Diencephalon (tissue), 1 donor: ENCODE results near the gene BIRC2. TPM values are rescaled to one million over a fixed set of nuclear protein-coding genes. Genes with fewer than 3 reads are reported as not detected.

ENCODE experiments used
- small RNA-seq: library from RNA; depleted of rRNA; stranded (forward); fragments of <200 nt; gene quantifications from one replicate; pipeline ENCODE3, GENCODE V24; 2014
- total RNA-seq: library from RNA; depleted of rRNA; stranded (reverse); fragments of >200 nt; gene quantifications from one replicate; pipeline ENCODE4 v1.2.3, GENCODE V29; 2014

Gene BIRC2
- total RNA-seq: 110 TPM

DNA sequence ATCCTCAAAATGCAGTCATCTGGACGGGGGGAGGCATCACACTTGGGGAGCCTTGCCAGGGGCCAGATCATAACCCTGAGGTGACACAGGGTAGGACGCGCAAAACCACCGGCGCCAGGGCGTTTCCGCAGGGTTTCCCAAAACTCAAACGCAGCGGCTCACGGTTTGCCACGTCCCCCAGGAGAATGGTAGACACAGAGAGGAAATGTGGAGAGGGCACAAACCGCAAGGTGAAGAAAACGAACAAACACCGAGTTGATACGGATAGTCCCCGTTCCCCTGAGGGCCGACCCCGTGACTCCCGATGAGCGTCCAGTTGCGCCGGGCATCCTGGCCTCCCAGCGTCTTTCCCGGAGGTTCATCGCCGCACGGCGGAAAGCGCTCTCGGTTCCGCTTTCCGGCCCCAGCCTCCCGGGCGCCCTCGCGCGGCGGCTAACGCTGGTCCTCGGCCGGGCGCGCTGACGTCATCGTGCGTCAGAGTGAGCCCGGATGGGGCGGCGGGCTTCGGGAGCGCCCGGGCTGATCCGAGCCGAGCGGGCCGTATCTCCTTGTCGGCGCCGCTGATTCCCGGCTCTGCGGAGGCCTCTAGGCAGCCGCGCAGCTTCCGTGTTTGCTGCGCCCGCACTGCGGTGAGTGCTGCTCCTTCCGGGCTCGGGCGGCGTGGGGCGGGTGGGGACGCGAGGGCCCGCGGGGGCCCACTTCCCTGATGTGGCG is at the start of gene BIRC2:
BIRC2 (plus strand) TSS at position 467 of the 714 bp plus-strand sequence. CDS start 2,641 bp downstream, outside the sequence.

DNA sequence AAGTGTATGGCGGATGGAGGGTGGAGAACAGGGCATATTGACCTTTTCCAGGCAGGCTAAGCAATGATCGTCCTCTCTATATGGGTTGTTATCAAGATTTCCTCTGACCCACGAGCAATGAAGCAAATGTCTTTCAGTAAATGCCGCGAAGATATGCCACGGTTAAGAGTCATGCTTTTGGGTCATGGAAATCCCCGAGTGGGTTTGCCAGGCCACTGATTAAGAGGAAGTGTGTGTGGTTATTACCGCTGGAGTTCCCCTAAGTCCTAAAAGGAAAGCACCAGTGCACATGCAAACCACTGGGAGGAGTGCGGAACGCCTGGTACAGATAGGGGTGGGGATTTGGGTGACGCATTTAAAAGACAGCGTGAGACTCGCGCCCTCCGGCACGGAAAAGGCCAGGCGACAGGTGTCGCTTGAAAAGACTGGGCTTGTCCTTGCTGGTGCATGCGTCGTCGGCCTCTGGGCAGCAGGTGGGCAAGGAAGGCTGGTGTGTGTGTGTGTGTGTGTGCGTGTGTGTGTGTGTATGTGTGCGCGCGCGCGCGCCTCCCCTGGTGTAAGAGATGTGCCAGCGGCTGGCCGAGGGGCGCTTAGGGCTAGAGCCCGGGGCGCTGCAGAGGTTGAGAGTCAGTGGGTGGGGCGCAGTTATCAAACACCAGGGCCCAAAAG is 29.8 kb upstream of the BIRC2 start, which contains the start of gene BIRC3:
BIRC3 (plus strand) TSS at position 386 of the 669 bp plus-strand sequence. CDS start 7,026 bp downstream, outside the sequence.

Small RNAs within 50 kb of the gene (small RNA-seq; reads per million reads assigned to genes)
- gene AP000942.3 (not detected), gene AP000942.4 (not detected), gene RNU6-952P (not detected)

Other genes with a start within 250 kb of the BIRC2 start
- gene YAP1, start 236.8 kb upstream of the BIRC2 start, total RNA-seq: 33.9 TPM
- gene BIRC3, start 29.7 kb upstream of the BIRC2 start, total RNA-seq: 4.4 TPM
- gene TMEM123, start 105.6 kb downstream of the BIRC2 start, total RNA-seq: 152 TPM
- gene MMP7, start 183.5 kb downstream of the BIRC2 start, total RNA-seq: not detected